ENCODE measurements around the gene METTL8.

Gene METTL8

DNA sequence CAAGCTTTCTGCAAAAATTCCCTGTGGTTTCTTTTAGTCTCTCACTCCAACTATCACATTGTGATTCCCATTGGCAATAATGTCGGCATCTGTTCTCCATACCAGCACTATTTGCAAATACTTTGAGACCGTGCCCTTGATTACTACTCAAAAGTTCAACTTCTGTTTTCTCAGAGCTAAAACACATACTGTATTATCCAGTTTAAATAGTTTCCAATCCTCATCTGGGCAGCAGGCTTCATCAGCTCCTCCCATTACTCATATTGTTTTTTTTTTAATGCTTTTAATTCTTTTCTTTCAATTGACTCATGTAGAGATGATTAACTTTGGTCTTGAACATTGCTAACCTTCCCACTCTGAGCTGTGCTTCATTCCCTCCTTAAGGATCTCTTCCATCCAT, 135.8 kb downstream of the METTL8 start:
- TF ChIP-seq, protein P1, sequence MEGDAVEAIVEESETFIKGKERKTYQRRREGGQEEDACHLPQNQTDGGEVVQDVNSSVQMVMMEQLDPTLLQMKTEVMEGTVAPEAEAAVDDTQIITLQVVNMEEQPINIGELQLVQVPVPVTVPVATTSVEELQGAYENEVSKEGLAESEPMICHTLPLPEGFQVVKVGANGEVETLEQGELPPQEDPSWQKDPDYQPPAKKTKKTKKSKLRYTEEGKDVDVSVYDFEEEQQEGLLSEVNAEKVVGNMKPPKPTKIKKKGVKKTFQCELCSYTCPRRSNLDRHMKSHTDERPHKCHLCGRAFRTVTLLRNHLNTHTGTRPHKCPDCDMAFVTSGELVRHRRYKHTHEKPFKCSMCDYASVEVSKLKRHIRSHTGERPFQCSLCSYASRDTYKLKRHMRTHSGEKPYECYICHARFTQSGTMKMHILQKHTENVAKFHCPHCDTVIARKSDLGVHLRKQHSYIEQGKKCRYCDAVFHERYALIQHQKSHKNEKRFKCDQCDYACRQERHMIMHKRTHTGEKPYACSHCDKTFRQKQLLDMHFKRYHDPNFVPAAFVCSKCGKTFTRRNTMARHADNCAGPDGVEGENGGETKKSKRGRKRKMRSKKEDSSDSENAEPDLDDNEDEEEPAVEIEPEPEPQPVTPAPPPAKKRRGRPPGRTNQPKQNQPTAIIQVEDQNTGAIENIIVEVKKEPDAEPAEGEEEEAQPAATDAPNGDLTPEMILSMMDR (conservative IDR thresholded peaks at IDR 0.05; ENCODE audit: low read depth) = no peak
- CTCF ChIA-PET = interaction anchor here (0.7 kb wide), 1 partner anchor 262 kb away, joined by 4 read pairs; no protein-coding TSS in a partner anchor
- no peak for DNase-seq (ENCODE audit: low spot score)
- POLR2A ChIA-PET (ENCODE audit: low non-redundant PET) = no interaction called here
- H3K27ac ChIP-seq = no peak overlapping the region

DNA sequence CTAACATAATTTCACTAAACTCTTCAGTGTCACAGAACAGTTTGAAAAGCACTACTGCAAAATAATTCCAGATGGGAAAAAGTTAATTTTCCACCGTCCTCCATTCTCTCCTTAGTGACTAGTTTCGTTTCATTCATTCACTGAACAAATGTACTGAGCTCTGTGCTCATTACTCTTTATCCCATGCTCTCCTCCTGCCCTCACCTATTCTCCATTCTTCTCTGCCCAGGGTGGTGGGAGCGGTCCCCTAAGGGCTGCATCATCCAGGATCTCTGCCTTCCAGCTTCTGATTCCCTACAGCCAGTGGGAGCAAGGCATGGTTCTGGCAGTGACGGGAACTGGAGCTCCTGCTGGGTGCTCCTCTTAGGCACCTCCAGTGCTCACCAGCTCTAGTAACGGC, 139.2 kb downstream of the METTL8 start:
- POLR2A ChIA-PET (ENCODE audit: low non-redundant PET) = no interaction called here
- CTCF ChIA-PET = no interaction called here
- TF ChIP-seq, protein P1 (conservative IDR thresholded peaks at IDR 0.05; ENCODE audit: low read depth) = no peak
- H3K27ac ChIP-seq = no peak overlapping the region
- DNase-seq (ENCODE audit: low spot score) = no peak

DNA sequence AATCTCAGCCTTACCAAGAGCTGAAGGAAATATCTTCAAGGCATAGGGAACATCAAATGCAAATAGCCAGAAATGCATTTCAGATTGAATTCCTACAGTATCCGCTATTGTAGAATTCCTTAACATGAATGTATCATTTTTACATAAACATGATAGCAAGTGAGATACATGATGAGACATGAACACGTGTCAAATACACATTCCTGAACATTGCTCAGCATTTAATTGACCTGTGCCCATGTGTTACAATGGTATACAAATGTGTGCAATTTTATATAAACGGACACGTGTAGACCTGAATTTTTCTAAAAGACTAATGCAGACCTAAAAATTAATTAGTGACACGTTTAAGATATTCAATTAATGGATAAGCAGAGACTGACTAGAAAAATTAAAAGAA, 140.1 kb downstream of the METTL8 start:
- POLR2A ChIA-PET (ENCODE audit: low non-redundant PET) = interaction anchor here (0.6 kb wide), 1 partner anchor 133 kb away, joined by 5 read pairs; no protein-coding TSS in a partner anchor
- TF ChIP-seq, protein P1 (conservative IDR thresholded peaks at IDR 0.05; ENCODE audit: low read depth) = no peak
- no peak overlapping the region for H3K27ac ChIP-seq
- CTCF ChIA-PET = no interaction called here
- peak; percentile 38 for DNase-seq (ENCODE audit: low spot score)

DNA sequence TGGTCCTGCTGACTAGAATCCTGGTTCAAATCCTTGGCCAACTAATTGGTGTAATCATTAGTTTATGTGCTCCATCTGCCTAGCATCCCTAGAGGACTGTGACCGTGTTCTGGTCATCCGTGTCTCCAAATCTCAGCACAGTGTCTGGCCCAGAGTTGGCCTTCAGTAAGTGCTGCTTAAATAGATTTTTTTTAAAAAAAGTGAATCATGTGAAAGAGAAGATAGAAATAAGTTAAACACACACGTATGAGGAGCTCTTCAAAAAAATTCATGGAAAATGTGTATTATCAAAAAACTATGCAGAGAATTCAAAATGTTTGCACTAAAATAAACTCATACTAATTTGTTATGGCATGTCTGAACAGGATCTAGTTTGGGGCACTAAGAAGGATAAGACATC, 143.8 kb downstream of the METTL8 start:
- ChIA-PET CTCF (no interaction called here), POLR2A (ENCODE audit: low non-redundant PET) (no interaction called here)
- H3K27ac ChIP-seq = no peak overlapping the region
- TF ChIP-seq, protein P1 (conservative IDR thresholded peaks at IDR 0.05; ENCODE audit: low read depth) = no peak
- no peak for DNase-seq (ENCODE audit: low spot score)

DNA sequence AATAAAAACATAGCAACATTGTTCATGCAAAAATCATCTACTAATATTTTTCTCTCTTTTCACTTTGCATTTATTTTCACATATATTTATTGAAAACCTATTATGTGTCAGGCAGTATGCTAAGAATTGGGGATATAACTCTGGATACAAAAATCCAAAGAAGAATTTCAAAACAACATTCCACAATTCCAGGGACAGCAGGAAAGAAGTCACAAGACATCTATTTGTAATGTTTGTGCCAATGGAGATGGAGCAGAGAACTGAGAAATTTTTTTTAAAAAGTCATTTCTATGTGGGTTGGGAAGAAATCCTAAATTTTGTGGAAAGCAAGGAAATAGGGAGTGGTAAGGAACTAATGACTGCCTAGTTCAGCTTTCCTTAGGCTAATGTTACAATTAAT, 144.5 kb downstream of the METTL8 start:
- no peak overlapping the region for H3K27ac ChIP-seq
- TF ChIP-seq, protein P1 (conservative IDR thresholded peaks at IDR 0.05; ENCODE audit: low read depth) = no peak
- ChIA-PET POLR2A (ENCODE audit: low non-redundant PET) (no interaction called here), CTCF (no interaction called here)
- no peak for DNase-seq (ENCODE audit: low spot score)

DNA sequence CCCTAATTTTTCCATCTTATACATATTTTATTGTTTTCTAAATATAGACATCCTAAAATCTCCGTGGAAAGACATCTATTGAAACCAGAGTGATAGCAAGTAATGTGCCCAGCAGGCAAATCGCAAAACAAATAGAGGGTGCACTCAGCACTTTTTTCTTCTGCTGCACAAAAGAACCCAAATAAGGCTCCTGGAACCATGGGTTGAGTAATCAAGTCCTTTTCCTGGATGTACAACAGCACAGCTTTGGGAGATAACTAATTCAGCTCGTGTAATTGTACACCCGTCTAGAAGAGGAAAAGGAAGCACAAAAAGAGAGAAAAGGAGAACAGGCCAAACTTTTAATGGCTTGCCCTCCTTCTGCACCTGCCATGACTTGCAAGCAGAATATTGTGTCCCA, 146.2 kb downstream of the METTL8 start:
- CTCF ChIA-PET = no interaction called here
- TF ChIP-seq, protein P1 (conservative IDR thresholded peaks at IDR 0.05; ENCODE audit: low read depth) = no peak
- POLR2A ChIA-PET (ENCODE audit: low non-redundant PET) = no interaction called here

DNA sequence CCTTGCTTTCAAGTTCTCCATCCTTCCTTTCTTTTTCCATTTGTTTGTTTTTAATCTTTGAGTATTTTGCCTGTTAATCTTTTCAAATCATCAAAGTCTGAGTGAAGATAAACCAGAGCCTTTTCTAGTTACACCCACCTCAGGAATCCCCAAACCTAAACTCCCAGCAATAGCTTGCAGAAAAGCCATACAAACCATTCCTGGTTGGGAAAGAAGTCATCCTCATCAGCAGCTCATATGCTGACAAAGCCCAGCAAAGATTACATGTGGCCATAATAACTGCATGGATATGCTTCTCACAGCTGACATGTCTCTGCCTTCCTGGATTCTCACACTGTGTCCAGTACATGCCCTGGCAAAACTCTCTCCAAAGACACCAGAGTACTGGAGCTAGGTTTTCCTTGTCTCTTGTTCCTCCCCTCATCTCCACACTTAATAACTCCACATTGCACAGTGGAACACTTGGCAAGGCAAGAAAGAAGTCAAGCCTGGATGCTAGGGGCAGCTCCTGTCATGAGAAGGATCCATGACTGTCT, 146.7 kb downstream of the METTL8 start:
- ChIA-PET CTCF (no interaction called here), POLR2A (ENCODE audit: low non-redundant PET) (no interaction called here)

More for the DNA sequence above, 146.2 kb downstream of the METTL8 start:
- H3K27ac ChIP-seq = no peak overlapping the region
- no peak for DNase-seq (ENCODE audit: low spot score)

More for the DNA sequence above, 146.7 kb downstream of the METTL8 start:
- H3K27ac ChIP-seq = no peak overlapping the region
- no peak for DNase-seq (ENCODE audit: low spot score)
- TF ChIP-seq, protein P1 (conservative IDR thresholded peaks at IDR 0.05; ENCODE audit: low read depth) = no peak

All from RWPE1 (cell line).